ENCODE results near the gene CYP2B6.

- TF ChIP-seq CTCF (IDR thresholded peaks at IDR 0.05) (no peak), POLR2AphosphoS5 (IDR thresholded peaks at IDR 0.05) (no peak)
Measured at GRCh38 chr19:41014643-41015042, 23.6 kb downstream of the CYP2B6 start.

Data from prostate gland (tissue), 2 donors.